Astrocyte of the cerebellum (primary cell): Measurements from ENCODE around the gene RBFOX2.
"Not testable (repeated sequence)": the region's sequence is repeated elsewhere in the genome, so short reads cannot be mapped to it uniquely, and the experiment has no call there.

Source experiments
- DNase-seq: peaks from one replicate; pipeline ENCODE4 v3.0.0-alpha.2; 2011; ENCODE audit warnings: low read depth
- H3K4me3 ChIP-seq: 2 replicates; pipeline ENCODE4 v1.5.1; 2011; ENCODE audit warnings: mild to moderate bottlenecking, low read depth, low read length, moderate library complexity
- CTCF ChIP-seq: IDR thresholded peaks from 2 replicates; pipeline ENCODE4 v1.5.1; 2012; ENCODE audit warnings: low read length, low read depth, moderate library complexity, mild to moderate bottlenecking; ENCODE audit errors: missing control alignments
- in situ Hi-C: cut with HindIII; loops from 2 replicates; pipeline ENCODE4 v1.10.0; 2017; ENCODE audit warnings: low sequenced_read_pairs

The RBFOX2 gene

GRCh38 chr22:36055376-36056295, 27.0 kb upstream of the RBFOX2 start:
- TF ChIP-seq CTCF: no peak
- no peak for DNase-seq
- in situ Hi-C loops: no loop called here
- H3K4me3 ChIP-seq: no peak overlapping the region

- H3K4me3 ChIP-seq, DNase-seq, in situ Hi-C loops: not testable (repeated sequence)
Observed at GRCh38 chr22:36054446-36054845, 25.8 kb upstream of the RBFOX2 start.

GRCh38 chr22:36053242-36054147, 24.9 kb upstream of the RBFOX2 start:
- no peak for DNase-seq
- no peak overlapping the region for H3K4me3 ChIP-seq
- no peak for TF ChIP-seq CTCF
- in situ Hi-C loops: no loop called here

- in situ Hi-C loops: no loop called here
- H3K4me3 ChIP-seq: no peak overlapping the region
- no peak for DNase-seq
Observed at GRCh38 chr22:36052505-36052941, 23.9 kb upstream of the RBFOX2 start.

GRCh38 chr22:36049678-36049997, 21.0 kb upstream of the RBFOX2 start:
- no peak for TF ChIP-seq CTCF
- in situ Hi-C loops: no loop called here

More at GRCh38 chr22:36052505-36052941, 23.9 kb upstream of the RBFOX2 start:
- no peak for TF ChIP-seq CTCF

GRCh38 chr22:36048911-36049677, 20.5 kb upstream of the RBFOX2 start:
- DNase-seq: no peak
- no peak overlapping the region for H3K4me3 ChIP-seq
- TF ChIP-seq CTCF: no peak
- in situ Hi-C loops: no loop called here

More at GRCh38 chr22:36049678-36049997, 21.0 kb upstream of the RBFOX2 start:
- DNase-seq: no peak
- no peak overlapping the region for H3K4me3 ChIP-seq

GRCh38 chr22:36044517-36044916, 15.9 kb upstream of the RBFOX2 start:
- DNase-seq, H3K4me3 ChIP-seq, in situ Hi-C loops: not testable (repeated sequence)
